Left renal pelvis (tissue), 4 donors: ENCODE results near the gene SMAP1. TPM values are rescaled to one million over a fixed set of nuclear protein-coding genes. Genes with fewer than 3 reads are reported as not detected.
A peak's percentile ranks its signal among the peaks of the same experiment; 100 is the strongest.

Source experiments
- DNase-seq, 4 donors: peaks; one replicate each; pipeline ENCODE4 v3.0.0-alpha.2; 2013; ENCODE audit warnings: low read depth in 4 of 4, low spot score in 3 of 4
- polyA plus RNA-seq, 4 donors: library from polyadenylated mRNA; unstranded; fragments of 120-200 nt; gene quantifications; one replicate each; pipeline ENCODE4 v1.2.1, GENCODE V29; 2013; ENCODE audit not compliant: insufficient read length in 4 of 4

SMAP1 gene
- 10 to 100 TPM; 25.8 to 31.9 (median 29.7) TPM for polyA plus RNA-seq

- peak; percentile 79 to 85 (median 84) for DNase-seq
These were observed at the start of gene SMAP1 for GRCh38 chr6:70667711-70668498. TSS of gene SMAP1 (plus strand) at chr6:70667883. CDS start at chr6:70668024, 141 bp downstream.

DNA sequence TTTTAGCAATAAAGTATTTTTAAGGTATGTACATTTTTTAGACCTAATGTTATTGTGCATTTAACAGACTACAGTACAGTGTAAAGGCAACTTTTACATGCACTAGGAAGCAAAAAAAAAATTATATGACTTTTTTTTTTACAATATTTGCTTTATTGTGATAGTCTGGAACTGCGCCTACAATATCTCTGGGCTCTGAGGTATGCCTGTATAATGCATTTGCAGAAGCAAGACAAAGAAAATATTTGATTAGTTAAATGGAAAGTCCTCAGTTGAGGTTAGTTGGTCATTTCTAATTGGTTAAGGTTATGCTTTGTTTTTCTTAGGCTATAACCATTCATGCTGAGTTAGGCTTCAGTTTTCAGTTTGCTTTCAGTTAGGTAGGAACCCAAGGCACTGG, 46.9 kb upstream of the SMAP1 start:
- no peak for DNase-seq

DNA sequence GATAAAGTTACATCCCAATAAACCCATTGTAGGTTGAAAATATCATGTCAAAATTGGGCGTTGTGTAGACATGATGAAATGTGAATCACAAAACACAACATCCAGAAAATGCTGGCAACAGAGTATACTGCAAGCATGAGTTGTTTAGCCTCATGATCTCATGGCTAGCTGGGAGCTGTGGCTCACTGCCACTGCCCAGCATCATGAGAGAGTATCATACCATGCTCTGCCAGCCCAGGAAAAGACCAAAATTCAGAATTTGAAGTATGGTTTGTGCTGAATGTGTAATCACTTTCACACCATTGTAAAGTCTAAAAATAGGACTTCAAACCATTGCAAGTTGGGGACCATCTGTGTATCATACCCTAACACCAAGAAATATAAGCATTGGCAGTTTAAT, 45.2 kb upstream of the SMAP1 start:
- no peak for DNase-seq

- no peak for DNase-seq
These were observed 42.2 kb upstream of the SMAP1 start for GRCh38 chr6:70625436-70625835.

- DNase-seq: no peak
These were observed 40.0 kb upstream of the SMAP1 start for GRCh38 chr6:70627500-70628254.

DNA sequence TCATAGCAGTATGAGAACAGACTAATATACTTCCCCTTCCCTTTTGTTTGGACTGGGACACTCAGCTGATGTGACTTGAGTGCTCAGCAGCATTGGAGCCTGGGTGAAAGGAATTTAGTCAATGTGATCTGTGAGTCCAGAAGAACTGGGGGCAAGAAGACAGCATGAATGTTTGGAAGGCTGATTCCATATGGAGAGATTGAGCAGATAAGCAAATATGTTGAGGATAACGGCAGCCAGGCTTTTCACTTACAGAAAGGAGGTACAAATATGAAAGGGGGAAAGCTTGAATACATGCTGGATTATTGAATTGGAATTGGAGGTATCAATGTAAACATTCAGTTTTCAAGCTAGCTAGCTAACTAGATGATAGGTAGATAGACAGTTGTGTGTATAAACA, 37.8 kb upstream of the SMAP1 start:
- DNase-seq: no peak

DNA sequence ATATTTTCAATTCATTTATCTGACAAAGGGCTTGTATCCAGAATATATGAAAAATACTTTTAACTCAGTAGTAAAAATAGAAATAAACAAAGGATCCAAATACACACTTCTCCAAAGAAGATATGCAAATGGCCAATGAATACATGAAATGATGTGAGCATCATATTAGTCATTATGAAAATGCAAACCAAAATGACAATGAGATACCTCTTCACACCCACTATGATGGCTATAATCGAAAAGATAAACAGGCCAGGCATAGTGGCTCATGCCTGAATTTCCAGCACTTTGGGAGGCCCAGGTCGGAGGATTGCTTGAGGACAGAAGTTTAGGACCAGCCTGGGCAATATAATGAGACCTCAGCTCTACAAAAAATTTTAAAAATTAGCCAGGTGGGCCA, 33.8 kb upstream of the SMAP1 start:
- DNase-seq: no peak

DNA sequence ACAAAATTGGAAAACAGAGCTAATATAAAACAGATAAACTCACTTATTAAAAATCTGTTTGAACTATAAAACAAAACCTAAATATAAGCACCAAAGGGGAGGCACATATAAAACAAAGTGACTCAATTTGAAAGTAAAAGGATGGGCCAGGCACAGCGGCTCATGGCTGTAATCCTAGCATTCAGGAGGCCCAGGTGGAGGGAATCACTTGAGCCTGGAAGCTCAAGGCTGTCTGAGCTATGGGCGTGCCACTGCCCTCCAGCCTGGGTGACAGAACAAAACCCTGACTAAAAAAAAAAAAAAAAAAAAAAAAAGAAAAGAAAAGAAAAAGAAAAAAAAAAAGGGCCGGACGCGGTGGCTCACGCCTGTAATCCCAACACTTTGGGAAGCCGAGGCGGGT, 31.1 kb upstream of the SMAP1 start:
- no peak for DNase-seq

DNA sequence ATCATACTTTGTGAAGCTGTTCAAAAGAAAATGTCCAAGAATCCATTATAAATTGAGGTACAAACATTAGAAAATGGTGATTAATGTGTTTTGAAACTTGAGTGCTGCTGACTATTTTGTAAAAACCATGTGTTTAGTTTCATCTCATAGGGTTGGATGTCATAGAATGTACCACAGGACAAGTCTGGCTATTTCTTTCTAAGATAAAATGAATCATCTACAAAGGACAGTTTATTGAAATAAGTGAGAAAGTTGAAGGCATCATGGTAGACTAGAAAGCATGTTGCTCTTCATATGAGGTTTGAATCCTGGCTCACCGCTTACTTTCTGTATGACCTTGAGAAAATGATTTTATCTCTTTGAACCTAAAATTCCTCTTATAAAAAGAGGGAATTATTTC, 29.2 kb upstream of the SMAP1 start:
- DNase-seq: no peak

DNA sequence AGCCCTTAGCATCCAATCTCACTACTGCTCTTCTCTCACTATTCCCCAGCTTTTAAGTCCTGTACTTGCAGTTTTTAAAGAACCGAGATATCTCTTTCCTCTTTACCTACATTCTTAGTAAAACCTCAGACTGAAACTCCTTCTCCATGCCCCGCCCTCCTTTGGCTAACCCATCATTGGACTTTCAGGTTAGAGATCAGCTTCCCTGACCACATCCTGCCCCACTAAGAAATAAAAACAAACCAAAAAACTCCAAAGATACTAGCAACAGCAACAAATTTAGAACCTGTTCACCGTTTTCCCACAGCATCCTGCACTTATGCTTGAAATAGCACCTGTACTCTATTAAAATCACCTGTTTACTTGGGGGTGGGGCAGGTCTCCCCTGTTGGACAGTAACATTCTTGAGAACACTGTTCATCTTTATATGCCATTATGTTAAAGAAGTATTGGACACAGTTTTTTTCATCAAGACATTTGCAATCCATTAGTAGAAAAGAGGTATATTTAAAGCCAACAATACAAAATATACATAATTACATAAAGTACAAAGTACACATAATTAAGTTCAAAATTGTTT, 16.3 kb upstream of the SMAP1 start:
- DNase-seq: no peak

DNA sequence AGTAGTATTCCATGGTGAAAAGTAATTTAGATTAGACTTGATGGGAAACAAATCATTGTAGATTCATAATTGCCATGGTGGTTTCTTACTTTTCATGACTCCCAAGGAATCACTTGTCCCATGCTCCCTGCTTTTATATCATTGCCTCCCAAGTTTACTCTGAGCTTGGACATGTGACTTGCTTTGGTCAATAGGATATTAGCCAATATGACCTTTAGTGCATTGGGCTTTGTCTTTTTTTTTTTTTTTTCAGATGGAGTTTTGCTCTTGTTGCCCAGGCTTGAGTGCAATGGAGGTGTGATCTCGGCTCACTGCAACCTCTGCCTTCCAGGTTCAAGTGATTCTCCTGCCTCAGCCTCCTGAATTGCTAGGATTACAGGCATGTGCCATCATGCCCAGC, 15.5 kb upstream of the SMAP1 start:
- no peak for DNase-seq

DNA sequence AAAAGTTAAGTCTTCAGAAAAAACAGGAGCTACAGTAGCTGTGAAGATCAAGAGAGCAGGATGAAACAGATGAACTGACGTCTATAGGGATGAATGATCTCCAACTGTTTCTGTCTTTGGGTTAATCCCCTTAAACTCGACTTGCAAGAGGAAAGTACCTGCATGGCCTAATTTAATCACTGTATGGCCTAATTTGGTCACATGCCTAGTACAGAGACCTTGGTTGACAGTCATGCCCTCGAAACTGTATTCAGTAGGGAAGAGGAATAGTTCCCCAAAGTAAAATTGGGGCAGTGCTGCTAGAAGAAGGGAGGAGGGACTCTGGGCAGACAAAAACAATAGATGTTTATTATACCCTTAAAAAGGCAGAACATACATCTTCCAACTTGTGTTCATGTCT, 10.0 kb upstream of the SMAP1 start:
- DNase-seq: no peak

DNA sequence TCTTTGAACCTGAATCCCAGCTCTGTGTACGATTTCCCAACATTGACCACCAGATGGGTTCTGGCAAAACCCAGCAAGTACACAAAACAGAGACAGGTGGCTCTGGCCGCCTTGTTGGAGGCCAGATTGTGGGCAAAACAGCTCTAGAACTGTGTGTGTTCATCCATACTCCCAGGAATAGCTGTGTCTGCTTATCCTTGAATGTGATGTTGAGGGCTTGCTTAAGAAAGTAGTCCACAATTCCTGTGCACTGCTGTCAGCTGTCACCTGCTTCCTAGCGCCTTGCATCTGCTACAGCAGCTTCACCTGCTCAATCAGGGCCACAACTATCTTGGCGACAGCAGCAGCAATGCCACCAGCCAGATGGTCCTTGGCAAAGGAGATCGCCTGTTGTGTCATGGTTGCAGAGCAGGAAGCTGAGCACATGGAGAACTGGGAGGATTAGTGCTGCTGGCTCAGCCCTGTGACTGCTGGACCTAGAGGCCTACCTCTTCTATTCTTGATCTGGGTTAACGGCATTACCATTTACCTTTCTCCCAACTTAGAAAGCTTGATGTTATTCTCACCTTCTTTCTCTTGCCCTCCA, 3.7 kb upstream of the SMAP1 start:
- DNase-seq: no peak

- no peak for DNase-seq
These were observed 977 bp upstream of the SMAP1 start for GRCh38 chr6:70666706-70667105.

DNA sequence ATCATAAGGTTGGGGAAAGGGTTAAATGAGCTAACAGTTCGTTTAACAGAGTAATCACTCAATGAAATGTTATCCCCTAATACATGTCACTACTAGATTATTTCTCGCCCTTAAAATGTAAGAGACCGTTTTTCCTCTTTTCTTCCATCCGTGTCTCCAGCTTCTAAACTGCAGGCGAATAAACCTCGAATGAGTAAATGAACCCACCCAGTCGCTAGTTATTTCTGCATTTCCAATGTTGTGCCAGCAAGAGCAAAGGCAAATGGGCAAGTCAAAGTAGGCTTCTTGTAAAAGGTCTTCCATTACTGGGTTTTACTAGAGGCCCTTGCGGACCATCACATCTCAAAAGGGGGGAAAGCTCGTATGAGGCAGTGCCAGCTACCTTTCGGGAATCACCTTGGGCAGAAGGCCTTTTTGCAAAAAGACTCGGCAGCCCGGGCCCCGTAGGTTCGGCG, 400 bp upstream of the SMAP1 start:
- DNase-seq: no peak

DNA sequence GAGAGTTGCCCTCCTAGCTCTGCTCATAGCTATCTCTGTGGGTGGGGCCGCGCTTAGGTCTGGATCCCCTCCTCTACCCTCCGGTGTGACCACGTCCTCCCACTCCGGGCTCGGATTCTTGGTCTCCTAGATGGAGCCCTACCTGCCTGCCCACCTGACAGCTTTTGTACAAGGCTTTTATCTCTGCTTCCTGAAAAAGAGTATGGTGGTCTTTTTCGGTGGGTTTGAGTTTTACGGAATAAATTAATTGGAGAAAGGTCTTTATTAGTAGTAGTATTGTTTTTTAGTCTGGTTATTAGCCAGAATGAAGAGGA, 773 bp downstream of the SMAP1 start:
- no peak for DNase-seq

DNA sequence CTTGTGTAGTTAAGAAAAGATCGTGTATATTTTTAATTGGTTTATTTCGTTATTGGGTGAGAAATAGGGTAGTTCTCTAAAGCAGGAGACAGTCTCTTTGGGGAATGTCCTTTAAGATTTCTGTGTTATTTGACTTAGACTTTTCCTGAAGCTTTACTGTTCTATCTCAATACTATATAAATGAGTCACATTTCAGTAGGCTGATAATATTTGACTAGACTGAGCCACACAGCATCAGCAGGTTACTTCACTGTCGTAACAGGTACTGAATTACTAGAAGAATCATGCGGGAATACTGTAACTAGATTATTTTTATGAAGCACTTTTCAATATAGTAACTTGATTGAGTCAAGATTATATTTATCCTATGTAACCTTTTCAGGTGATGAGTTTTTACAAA, 1.4 kb downstream of the SMAP1 start:
- DNase-seq: no peak

DNA sequence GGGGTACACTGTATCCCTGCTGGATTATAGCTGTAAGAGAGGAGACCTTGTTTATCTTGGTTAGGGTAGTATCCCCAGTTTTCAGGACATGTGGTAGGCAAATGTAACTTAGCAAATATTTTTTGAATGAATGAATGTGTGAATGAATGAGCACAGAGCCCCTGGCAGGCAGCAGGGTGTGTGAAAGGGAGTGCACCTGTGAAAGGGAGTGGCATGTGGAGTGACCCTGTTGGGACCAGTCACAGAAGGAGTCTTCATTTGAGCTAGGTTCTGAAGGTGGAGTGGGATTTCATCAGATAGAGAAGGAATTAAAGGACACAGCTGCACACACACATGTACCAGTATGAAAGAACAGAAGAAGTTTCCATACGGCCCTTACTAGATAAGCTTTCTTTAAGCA, 4.9 kb downstream of the SMAP1 start:
- DNase-seq: no peak

- DNase-seq: no peak
These were observed 5.4 kb downstream of the SMAP1 start for GRCh38 chr6:70673054-70673453.

- no peak for DNase-seq
These were observed 5.9 kb downstream of the SMAP1 start for GRCh38 chr6:70673601-70674000.

DNA sequence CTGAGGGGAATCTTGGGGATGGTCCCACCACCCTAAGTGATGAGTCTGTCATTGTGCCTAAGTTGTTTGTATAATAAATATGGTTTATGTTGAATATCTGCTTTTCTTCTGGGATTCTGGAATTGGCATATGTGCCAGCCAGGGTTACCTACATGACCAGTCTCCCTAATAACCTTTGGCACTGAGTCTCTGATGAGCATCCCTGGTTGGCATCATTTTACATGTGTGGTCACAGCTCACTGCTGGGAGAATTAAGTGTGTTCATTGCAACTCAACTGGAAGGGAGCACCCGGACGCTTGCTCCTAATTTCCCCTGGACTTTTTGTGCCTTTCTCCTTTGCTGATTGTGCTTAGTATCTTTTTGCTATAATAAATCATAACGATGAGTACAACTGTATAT, 8.1 kb downstream of the SMAP1 start:
- no peak for DNase-seq

GRCh38 chr6:70676821-70677220, 9.1 kb downstream of the SMAP1 start:
- DNase-seq: no peak
